Measurements from ENCODE around the gene NOM1. TPM values are rescaled to one million over a fixed set of nuclear protein-coding genes. Genes with fewer than 3 reads are reported as not detected.

Gene NOM1
- polyA plus RNA-seq, 4 donors, result 15.2 to 27.9 (median 21.1) TPM

GRCh38 chr7:157003756-157004520 lies 54.4 kb downstream of the NOM1 start:
- DNase-seq (ENCODE audit: low read depth in 4 of 4, low spot score in 3 of 4), result no peak

- DNase-seq (ENCODE audit: low read depth in 4 of 4, low spot score in 3 of 4), result no peak
Measured at GRCh38 chr7:157004521-157005455, 55.3 kb downstream of the NOM1 start.

- DNase-seq (ENCODE audit: low read depth in 4 of 4, low spot score in 3 of 4), result no peak
Measured at GRCh38 chr7:157005456-157006204, 56.1 kb downstream of the NOM1 start.

GRCh38 chr7:157006205-157006747 lies 56.8 kb downstream of the NOM1 start:
- no peak for DNase-seq (ENCODE audit: low read depth in 4 of 4, low spot score in 3 of 4)

GRCh38 chr7:157006829-157007469 lies 57.4 kb downstream of the NOM1 start:
- DNase-seq (ENCODE audit: low read depth in 4 of 4, low spot score in 3 of 4), result no peak

GRCh38 chr7:157007470-157008066 lies 58.1 kb downstream of the NOM1 start:
- no peak for DNase-seq (ENCODE audit: low read depth in 4 of 4, low spot score in 3 of 4)

GRCh38 chr7:157008206-157009169 lies 59.0 kb downstream of the NOM1 start:
- DNase-seq (ENCODE audit: low read depth in 4 of 4, low spot score in 3 of 4), result no peak

- DNase-seq (ENCODE audit: low read depth in 4 of 4, low spot score in 3 of 4), result no peak
Measured at GRCh38 chr7:157009170-157009777, 59.8 kb downstream of the NOM1 start.

- DNase-seq (ENCODE audit: low read depth in 4 of 4, low spot score in 3 of 4), result no peak
Measured at GRCh38 chr7:157009778-157010587, 60.5 kb downstream of the NOM1 start.

GRCh38 chr7:157010588-157011332 lies 61.2 kb downstream of the NOM1 start, which contains the start of gene MNX1:
Gene MNX1 (minus strand): TSS chr7:157010663. CDS start chr7:157010350, 313 bp downstream.
- DNase-seq (ENCODE audit: low read depth in 4 of 4, low spot score in 3 of 4), result peak in 1 of 4 donors; percentile 29

- DNase-seq (ENCODE audit: low read depth in 4 of 4, low spot score in 3 of 4), result no peak
Measured at GRCh38 chr7:157011333-157012112, 62.0 kb downstream of the NOM1 start.

- no peak for DNase-seq (ENCODE audit: low read depth in 4 of 4, low spot score in 3 of 4)
Measured at GRCh38 chr7:157012113-157012547, 62.6 kb downstream of the NOM1 start.

- no peak for DNase-seq (ENCODE audit: low read depth in 4 of 4, low spot score in 3 of 4)
Measured at GRCh38 chr7:157013101-157013500, 63.6 kb downstream of the NOM1 start.

- no peak for DNase-seq (ENCODE audit: low read depth in 4 of 4, low spot score in 3 of 4)
Measured at GRCh38 chr7:157013602-157014549, 64.4 kb downstream of the NOM1 start.

Measured in left renal pelvis (tissue), 4 donors.